Measurements from ENCODE around the gene MORN1.

MORN1 gene

DNA sequence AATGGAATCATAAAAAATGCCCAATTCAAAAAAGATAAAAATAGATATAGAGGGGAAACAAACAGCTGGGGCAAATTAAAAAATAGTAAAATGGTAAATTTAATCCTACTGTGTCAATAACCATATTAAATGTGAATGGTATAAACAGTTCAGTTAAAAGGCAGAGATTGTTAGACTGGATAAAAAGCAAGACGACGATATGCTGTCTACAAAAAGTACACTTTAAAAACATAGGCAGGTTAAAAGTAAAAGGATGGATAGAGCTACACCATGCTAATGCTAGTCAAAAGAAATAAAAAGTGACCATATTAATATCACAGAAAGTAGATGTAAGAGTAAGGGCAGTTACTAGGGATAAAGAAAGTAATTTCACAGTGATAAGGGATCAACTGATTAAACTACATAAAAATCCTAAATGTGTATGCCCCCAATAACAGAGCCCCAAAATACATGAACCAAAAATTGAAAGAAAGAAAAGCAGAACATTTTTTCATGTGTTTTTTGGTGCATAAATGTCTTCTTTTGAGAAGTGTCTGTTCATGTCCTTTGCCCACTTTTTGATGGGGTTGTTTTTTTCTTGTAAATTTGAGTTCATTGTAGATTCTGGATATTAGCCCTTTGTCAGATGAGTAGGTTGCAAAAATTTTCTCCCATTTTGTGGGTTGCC is 27.4 kb downstream of the MORN1 start:
- no peak overlapping the region for H3K4me3 ChIP-seq (ENCODE audit: low read depth, low read length)
- TF ChIP-seq CTCF (IDR thresholded peaks at IDR 0.05; ENCODE audit: insufficient read depth, low read depth, low read length, missing control alignments), result no peak
- DNase-seq (ENCODE audit: low read depth), result no peak

GRCh38 chr1:2360588-2361364 is 30.6 kb downstream of the MORN1 start:
- no peak for TF ChIP-seq CTCF (IDR thresholded peaks at IDR 0.05; ENCODE audit: insufficient read depth, low read depth, low read length, missing control alignments)
- no peak for DNase-seq (ENCODE audit: low read depth)
- no peak overlapping the region for H3K4me3 ChIP-seq (ENCODE audit: low read depth, low read length)

- no peak for DNase-seq (ENCODE audit: low read depth)
- TF ChIP-seq CTCF (IDR thresholded peaks at IDR 0.05; ENCODE audit: insufficient read depth, low read depth, low read length, missing control alignments), result no peak
Observed at GRCh38 chr1:2358651-2359640, 32.4 kb downstream of the MORN1 start.

GRCh38 chr1:2358072-2358471 is 33.3 kb downstream of the MORN1 start:
- H3K4me3 ChIP-seq (ENCODE audit: low read depth, low read length), result no peak overlapping the region
- no peak for DNase-seq (ENCODE audit: low read depth)
- TF ChIP-seq CTCF (IDR thresholded peaks at IDR 0.05; ENCODE audit: insufficient read depth, low read depth, low read length, missing control alignments), result no peak

More at GRCh38 chr1:2358651-2359640, 32.4 kb downstream of the MORN1 start:
- no peak overlapping the region for H3K4me3 ChIP-seq (ENCODE audit: low read depth, low read length)

- no peak for TF ChIP-seq CTCF (IDR thresholded peaks at IDR 0.05; ENCODE audit: insufficient read depth, low read depth, low read length, missing control alignments)
- no peak for DNase-seq (ENCODE audit: low read depth)
- no peak overlapping the region for H3K4me3 ChIP-seq (ENCODE audit: low read depth, low read length)
Observed at GRCh38 chr1:2356911-2357845, 34.2 kb downstream of the MORN1 start.

DNA sequence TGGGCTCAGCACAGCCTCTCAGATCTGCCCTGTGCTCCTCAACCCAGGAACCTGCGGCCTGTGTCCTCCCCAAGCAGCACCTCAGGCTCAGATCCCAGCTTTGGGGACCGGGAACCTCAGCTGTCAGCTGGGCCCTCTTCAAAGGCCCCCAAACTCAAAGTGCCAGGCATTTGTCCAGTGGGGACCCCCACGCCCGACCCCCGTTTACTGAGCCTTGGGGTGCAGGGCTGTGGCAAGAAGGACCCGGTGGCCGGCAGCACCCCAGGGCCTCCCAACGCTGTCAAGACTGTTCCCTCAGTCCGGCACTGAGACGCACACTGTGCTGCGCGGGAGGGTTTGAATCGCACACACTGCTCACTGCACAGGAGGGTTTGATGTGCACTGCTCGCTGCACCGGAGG is 35.0 kb downstream of the MORN1 start:
- no peak overlapping the region for H3K4me3 ChIP-seq (ENCODE audit: low read depth, low read length)
- DNase-seq (ENCODE audit: low read depth), result no peak
- no peak for TF ChIP-seq CTCF (IDR thresholded peaks at IDR 0.05; ENCODE audit: insufficient read depth, low read depth, low read length, missing control alignments)
